NCI-H146 treated with DMSO at 0.1 percent for 48 hours (cell line): ENCODE measurements around the gene PON2.
"Not testable (repeated sequence)": the region's sequence is repeated elsewhere in the genome, so short reads cannot be mapped to it uniquely, and the experiment has no call there.

Experiments used
- DNase-seq: peaks from one replicate; lab custom pipeline; 2025; ENCODE audit not compliant: unreplicated experiment; lab: John Stamatoyannopoulos, UW

Gene PON2

GRCh38 chr7:95434557-95435421, at the start of gene PON2:
TSS of gene PON2 (minus strand) at chr7:95435028. CDS start at chr7:95434951, 77 bp downstream.
- peak; percentile 62 for DNase-seq

DNA sequence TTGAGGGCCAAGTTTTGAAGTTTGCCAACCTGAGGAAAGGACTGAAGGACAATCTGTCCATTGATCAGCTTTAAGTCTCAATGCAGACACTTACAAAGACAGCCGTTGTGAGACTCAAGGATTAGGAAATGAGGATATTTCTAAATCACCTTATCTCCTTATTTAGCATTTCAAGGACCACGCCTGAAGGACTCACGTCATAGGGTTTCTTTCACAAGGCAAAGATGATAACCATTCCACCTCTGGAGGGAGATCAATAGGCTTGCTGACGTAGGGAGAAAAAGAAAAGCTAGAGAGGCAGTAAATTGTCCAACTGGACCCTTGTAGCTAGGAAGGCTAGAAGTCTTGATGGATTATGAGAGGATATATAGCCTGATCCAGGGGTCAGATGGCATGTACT, 47.6 kb upstream of the PON2 start:
- no peak for DNase-seq

DNA sequence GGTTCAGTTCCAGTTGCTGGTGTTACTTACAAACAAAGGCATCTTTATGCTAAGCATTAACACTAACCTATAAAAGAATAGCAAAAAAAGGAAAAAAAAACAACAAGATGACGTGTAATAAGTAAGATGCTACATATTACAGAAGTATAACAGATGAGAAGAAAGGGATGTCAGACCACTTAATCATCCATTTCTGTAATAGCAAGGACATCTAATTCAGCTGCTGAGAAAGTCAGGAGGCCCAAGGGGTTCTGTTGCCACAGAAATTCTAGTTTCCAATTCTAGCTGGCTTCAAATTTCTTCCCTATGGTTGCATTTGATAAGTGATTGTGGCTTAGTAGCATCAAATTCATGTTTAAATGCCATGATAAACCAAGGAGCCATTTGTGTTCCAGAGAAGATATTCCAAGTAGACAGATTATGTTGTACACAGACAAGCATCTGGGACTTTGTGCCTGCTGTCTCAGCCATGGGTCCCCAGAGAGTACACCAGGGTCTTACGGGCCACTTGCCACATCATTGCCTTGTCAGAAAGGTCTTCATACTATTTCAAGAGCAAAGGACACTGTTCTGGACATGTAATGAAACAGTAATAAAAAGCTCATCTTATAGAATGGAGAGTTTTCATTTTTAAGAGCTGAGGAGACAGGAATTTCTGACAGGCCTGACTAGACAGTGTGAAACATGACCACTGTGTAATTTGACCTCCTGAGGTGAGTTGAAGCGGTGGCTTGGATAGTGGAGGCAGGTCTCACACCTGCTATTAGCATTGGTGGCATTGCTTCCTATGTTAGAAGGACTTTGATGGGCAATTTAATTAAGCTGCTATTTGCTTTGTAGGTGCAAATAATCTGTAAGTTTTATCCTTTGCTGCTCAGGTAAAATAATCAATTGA, 46.7 kb upstream of the PON2 start:
- no peak for DNase-seq

DNA sequence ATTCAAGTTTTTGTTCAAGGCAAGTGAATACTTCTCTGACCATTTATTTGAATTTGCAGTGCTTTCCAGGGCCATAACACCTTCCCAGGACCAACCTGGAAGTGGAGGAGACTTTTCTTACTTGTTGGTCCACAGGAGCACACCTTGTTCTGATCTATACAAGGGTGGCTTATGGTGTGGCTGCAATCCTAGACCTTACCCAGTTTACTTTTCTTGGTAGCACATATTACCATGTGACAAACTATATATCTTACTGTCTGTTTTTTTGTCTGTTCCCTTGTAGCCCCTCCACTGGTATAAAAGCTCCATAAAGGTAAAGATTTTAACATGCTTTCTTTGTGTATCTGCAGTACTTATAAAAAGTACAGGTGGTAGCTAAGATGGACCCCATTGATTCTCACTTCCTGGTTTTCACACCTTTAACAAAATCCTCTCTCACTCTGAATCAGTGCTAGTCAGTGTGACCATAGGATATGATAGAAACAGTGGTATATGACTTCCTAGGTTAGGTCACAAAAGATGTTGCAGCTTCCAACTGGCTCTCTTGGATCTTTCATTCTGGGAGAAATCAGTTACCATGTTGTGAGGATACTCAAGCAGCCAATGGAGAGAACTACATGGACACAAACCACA, 45.3 kb upstream of the PON2 start:
- DNase-seq, result no peak

- DNase-seq, result peak; percentile 70
Observed at GRCh38 chr7:95478272-95479037, 43.6 kb upstream of the PON2 start.

- peak; percentile 67 for DNase-seq
Observed at GRCh38 chr7:95476904-95477594, 42.2 kb upstream of the PON2 start.

DNA sequence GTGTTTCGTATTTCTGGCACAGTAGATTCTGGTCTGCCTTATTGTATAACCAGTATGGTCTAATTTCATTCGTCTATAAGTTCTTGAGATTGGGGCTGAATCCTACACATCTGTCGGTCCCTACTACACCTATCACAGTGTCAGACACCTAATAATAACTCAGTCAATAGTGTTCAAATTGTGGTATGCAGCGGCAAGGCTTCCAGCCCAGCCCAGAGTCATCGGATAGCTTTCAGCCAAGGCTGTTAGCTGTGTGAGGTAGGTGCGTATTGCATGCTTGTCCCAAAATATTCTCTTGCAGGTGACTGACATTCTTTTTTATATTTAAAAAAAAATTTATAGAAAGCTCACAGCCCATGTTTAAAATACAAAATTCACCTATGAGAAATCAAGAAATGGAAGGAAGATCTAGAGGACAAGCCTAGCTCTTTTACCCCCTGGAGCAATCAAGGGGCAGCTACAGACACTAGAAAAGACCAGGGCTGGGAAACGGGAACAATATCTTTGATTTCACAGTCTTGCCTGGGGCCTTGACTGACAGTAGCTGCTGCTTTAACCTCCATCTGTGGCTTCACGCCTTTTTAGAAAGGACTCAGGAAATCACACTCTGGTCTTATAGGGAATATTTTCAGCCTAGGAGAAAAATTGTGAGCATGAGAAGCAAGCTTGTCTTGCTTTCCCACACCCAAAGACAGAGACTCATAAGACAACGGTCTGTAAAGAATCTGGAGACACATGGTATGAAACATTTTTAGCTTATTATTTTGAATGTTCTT, 41.4 kb upstream of the PON2 start:
- peak; percentile 60 for DNase-seq

- peak; percentile 90 for DNase-seq
Observed at GRCh38 chr7:95473276-95473985, 38.6 kb upstream of the PON2 start.

DNA sequence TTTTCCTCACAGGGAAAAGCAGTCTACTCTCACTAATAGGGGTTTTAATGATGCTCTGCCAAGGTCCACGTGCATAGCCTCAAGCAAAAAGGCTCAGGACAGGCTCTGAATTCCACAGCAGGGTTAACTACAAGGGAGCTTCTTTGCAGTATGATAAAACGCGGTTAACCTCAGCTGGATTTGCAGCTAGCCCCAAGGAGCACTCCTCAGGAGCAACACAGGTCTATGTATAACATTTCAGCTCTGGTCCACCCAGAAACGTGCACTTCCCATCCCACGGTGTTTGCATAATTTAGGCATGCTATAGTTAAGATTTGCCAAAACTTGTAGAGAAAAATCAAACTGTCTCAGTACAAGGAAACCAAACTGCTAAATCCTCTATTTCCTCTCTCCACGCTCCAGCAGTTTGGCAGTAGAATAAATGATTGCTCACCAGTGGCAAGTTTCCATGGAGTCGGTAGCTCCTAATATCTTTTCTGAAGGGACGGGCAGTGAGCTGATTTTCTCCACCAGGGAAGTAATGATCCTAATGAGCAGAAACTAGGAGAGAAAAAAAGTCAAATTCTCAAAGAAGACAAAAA, 37.8 kb upstream of the PON2 start:
- peak; percentile 51 for DNase-seq

- peak; percentile 49 for DNase-seq
Observed at GRCh38 chr7:95471071-95471470, 36.2 kb upstream of the PON2 start.

GRCh38 chr7:95470452-95470851, 35.6 kb upstream of the PON2 start:
- peak; percentile 89 for DNase-seq

DNA sequence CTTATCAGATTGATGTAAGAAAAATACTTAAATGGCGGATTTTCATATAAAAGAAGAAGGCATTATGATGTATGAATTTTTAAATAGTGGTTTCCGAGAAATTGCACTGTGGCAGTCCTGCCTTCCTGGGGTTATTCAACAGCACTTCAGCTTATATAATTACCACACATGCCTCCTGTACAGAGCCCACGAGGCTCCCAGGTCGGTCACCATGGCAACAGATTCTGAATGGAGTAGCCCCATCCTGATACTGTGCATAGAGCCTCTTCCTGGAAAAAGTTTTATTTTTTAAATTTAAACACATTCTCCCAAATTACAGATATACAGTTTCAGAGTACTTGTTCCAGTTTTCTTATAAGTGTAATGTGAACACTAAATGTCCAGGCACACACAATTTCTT, 35.0 kb upstream of the PON2 start:
- peak; percentile 90 for DNase-seq

- DNase-seq, result peak; percentile 10
Observed at GRCh38 chr7:95469187-95469586, 34.4 kb upstream of the PON2 start.

- DNase-seq, result no peak
Observed at GRCh38 chr7:95467912-95468607, 33.2 kb upstream of the PON2 start.

DNA sequence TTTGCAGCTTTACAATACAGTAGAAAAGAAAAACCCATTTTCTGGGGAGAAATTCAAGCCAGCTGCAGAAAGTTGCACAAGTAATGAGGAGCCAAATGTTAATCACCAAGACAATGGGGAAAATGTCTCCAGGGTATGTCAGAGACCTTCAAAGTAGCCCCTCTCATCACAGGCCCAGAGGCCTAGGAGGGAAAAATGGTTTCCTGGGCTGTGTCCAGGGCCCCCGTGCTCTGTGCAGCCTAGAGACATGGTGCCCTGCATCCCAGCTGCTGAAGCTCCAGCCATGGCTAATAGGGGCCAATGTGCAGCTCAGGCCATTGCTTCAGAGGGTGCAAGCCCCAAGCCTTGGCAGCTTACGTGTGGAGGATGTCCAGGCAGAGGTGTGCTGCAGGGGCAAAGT, 25.8 kb upstream of the PON2 start:
- not testable (repeated sequence) for DNase-seq

DNA sequence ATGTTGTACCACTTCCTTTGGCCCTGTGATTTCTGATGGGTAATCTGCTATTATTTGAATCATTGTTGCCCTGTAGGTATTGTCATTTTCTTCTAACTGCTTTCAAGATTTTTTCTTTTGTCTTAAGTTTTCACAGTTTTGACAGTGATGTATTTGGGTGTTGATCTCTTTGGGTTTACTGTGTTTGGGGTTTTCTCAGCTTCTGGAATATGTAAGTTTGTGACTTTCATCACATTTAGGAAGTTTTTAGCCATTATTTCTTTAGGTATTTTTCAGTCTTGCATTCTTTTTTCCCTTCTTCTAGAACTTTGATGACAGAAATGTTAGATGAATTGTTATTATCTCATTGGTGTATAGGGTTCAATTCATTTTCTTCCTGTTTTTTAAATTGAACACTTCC, 23.1 kb upstream of the PON2 start:
- DNase-seq, result no peak

GRCh38 chr7:95454438-95455045, 19.7 kb upstream of the PON2 start:
- DNase-seq, result no peak
